Upper lobe of left lung (tissue), 6 donors: Measurements from ENCODE around the gene PSAPL1. TPM values are rescaled to one million over a fixed set of nuclear protein-coding genes. Genes with fewer than 3 reads are reported as not detected.

Experiments
- ATAC-seq, 2 donors: fragments of 200-7000 bp; cut with Tn5 transposase; one replicate each; pipeline ENCODE4 v1.9.1; 2022; ENCODE audit warnings: mild to moderate bottlenecking in 2 of 2, moderate library complexity in 2 of 2; ENCODE audit not compliant: low FRiP score in 2 of 2
- DNase-seq, 2 donors: peaks; one replicate each; pipeline ENCODE4 v3.0.0-alpha.2; 2019 to 2020
- H3K27ac ChIP-seq, 4 donors: fragments of 200-600 bp; sonication (generic); one replicate each; pipeline ENCODE4 v1.5.1; 2016 to 2019
- H3K27me3 ChIP-seq, 4 donors: fragments of 200-600 bp; sonication (generic); one replicate each; pipeline ENCODE4 v1.5.1; 2017 to 2019
- H3K36me3 ChIP-seq, 4 donors: fragments of 200-600 bp; sonication (generic); one replicate each; pipeline ENCODE4 v1.5.1; 2016 to 2019
- H3K4me1 ChIP-seq, 4 donors: fragments of 200-600 bp; sonication (generic); one replicate each; pipeline ENCODE4 v1.5.1; 2018 to 2019
- H3K4me3 ChIP-seq, 4 donors: fragments of 200-600 bp; sonication (generic); one replicate each; pipeline ENCODE4 v1.5.1; 2017 to 2019; ENCODE audit warnings: mild to moderate bottlenecking in 2 of 4, moderate library complexity in 1 of 4
- H3K9me3 ChIP-seq, 4 donors: fragments of 200-600 bp; sonication (generic); one replicate each; pipeline ENCODE4 v1.5.1; 2018 to 2019
- EP300 ChIP-seq, 4 donors: sonication (generic); formaldehyde crosslinking; IDR thresholded peaks; one replicate each; pipeline ENCODE4 v1.5.1; 2017; ENCODE audit warnings: antibody characterized with exemption in 4 of 4, control low read depth in 2 of 4
- POLR2A ChIP-seq, 4 donors: fragments of 450-650 bp; IDR thresholded peaks; one replicate each; pipeline ENCODE4 v1.5.1; 2016 to 2017; ENCODE audit warnings: antibody characterized with exemption in 4 of 4, mild to moderate bottlenecking in 2 of 4
- POLR2AphosphoS5 ChIP-seq, 2 donors: sonication (generic); formaldehyde crosslinking; IDR thresholded peaks; one replicate each; pipeline ENCODE4 v1.5.1; 2017; ENCODE audit warnings: antibody characterized with exemption in 2 of 2
- WGBS, 2 donors: methylation state at CpG; one replicate each; pipeline ENCODE4 v1.1.5; 2017 to 2018; 5-methylcytosine and 5-hydroxymethylcytosine counted together
- small RNA-seq, 4 donors: library from RNA; depleted of rRNA; stranded (forward); fragments of <200 nt; gene quantifications; one replicate each; pipeline ENCODE3, GENCODE V24; 2016
- total RNA-seq, 6 donors: library from RNA; depleted of rRNA in 4 of 6; stranded (reverse); fragments of >200 nt in 4 of 6; gene quantifications; one replicate each; pipeline versions ENCODE4 v1.1.0 to v1.2.1, GENCODE V29; 2016 to 2021
- TF ChIP-seq, protein P1 (sequence below), 6 experiments: fragments of 450-650 bp in 4 of 6; fragments of 200-600 bp in 2 of 6; sonication (generic) in 2 of 6; IDR thresholded peaks; one replicate each; pipeline ENCODE4 v1.5.1; 2016 to 2019; ENCODE audit warnings: antibody characterized with exemption in 6 of 6
- donor health status: DM: no; HTN: no; CAD: no; lungs with moderate emphysema.
- donor health status: DM: no; HTN: yes; CAD: no; lungs with severe emphysema.

Gene PSAPL1
- total RNA-seq, 6 donors from 2014 or later, result 0.20 to 0.61 (median 0.31) TPM; not detected in 3

DNA sequence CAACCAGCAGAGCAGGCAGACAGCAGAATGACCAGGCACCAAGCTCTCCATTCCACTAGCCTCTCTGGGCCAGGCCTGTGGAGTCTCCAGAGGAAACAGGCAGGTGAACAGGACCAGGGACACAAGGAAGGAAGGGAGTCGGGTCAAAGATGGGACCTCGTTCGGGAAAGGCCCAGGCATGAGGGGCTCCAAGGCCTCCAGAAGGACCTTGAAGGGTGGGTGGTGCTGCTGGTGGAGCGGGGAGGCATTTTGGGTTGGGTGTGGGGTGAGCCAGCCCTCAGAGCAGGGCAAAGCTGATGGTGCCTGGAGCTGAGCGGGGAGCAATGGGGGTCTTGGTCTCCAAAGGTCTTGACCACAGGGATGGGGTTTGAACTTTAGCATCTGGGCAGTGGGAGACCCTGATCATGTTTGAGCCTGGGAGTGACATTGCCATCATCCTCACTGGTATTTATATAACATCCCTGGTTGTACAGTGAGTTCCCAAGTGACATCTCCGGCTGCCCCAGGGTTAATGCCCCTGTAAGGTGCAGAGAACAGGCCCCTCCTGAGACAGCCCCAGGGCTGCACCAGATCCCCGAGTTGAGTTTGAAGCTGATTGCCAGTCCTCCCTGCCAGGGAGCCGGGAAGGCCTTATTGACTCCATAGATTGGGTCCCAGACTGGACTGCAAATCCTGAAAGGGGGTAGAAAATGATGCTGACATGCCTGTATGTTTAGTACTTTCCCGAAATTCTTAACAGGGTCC is 52.7 kb downstream of the PSAPL1 start:
- Histone ChIP-seq H3K27ac (no peak overlapping the region), H3K27me3 (no peaks in the 10 kb centered on the region), H3K9me3 (no peaks in the 10 kb centered on the region), H3K4me3 (no peak overlapping the region), H3K36me3 (no peaks in the 10 kb centered on the region), H3K4me1 (no peaks in the 10 kb centered on the region)
- TF ChIP-seq POLR2AphosphoS5 (IDR thresholded peaks at IDR 0.05), result no peak
- TF ChIP-seq EP300 (IDR thresholded peaks at IDR 0.05), result no peak
- no peak for TF ChIP-seq POLR2A (IDR thresholded peaks at IDR 0.05)
- TF ChIP-seq, protein P1, sequence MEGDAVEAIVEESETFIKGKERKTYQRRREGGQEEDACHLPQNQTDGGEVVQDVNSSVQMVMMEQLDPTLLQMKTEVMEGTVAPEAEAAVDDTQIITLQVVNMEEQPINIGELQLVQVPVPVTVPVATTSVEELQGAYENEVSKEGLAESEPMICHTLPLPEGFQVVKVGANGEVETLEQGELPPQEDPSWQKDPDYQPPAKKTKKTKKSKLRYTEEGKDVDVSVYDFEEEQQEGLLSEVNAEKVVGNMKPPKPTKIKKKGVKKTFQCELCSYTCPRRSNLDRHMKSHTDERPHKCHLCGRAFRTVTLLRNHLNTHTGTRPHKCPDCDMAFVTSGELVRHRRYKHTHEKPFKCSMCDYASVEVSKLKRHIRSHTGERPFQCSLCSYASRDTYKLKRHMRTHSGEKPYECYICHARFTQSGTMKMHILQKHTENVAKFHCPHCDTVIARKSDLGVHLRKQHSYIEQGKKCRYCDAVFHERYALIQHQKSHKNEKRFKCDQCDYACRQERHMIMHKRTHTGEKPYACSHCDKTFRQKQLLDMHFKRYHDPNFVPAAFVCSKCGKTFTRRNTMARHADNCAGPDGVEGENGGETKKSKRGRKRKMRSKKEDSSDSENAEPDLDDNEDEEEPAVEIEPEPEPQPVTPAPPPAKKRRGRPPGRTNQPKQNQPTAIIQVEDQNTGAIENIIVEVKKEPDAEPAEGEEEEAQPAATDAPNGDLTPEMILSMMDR (IDR thresholded peaks at IDR 0.05), result no peak
- 79 to 90% methylated on average over 8 to 9 of the region's 9 CpGs for WGBS, 2 donors
- ATAC-seq (peak in 1 of 2 donors; percentile 5), DNase-seq (peak in 1 of 2 donors; percentile 18)

DNA sequence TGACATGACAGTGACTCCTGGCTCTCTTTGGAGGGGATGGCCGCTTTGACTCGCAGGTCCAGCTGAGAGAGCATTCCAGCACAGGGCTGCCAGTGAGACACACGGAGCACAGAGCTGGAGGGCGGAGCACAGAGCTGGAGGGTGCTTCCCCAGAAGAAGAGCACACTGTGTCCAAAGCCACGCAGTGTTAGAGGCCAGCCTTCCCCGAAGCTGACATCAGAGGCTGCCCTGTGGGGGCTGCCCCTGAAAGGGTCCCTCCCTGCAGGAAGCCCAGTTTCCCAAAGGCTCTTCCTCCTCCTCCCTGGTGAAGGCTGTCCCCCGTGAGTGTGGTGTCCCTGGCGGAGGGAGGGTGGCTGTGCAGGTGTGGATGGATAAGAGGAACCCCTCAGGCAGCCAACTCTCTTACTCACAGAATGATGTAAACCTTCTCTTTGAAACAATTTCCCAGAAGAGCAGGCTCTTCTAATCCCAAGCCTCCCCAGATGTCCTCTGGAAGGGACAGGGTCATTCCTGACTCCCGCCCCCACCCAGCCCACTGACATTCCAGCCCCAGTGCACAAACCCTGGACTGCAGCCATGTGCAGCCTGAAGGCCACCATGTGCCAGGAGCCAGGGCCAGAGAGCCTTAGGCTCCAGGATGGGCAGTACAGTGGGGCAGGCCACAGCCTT is 53.4 kb downstream of the PSAPL1 start:
- H3K9me3 ChIP-seq, result no peaks in the 10 kb centered on the region
- H3K4me1 ChIP-seq, result no peaks in the 10 kb centered on the region
- no peak overlapping the region for H3K4me3 ChIP-seq
- TF ChIP-seq, protein P1 (IDR thresholded peaks at IDR 0.05), result no peak
- TF ChIP-seq POLR2A (IDR thresholded peaks at IDR 0.05), result no peak
- no peak for TF ChIP-seq POLR2AphosphoS5 (IDR thresholded peaks at IDR 0.05)
- no peak for TF ChIP-seq EP300 (IDR thresholded peaks at IDR 0.05)
- no peak overlapping the region for H3K27ac ChIP-seq
- DNase-seq (no peak), ATAC-seq (peak in 1 of 2 donors; percentile 67)
- no peaks in the 10 kb centered on the region for H3K36me3 ChIP-seq
- no peaks in the 10 kb centered on the region for H3K27me3 ChIP-seq
- 65 to 68% methylated on average over 4 to 9 of the region's 9 CpGs for WGBS, 2 donors

Small RNA genes within 50 kb of the gene (small RNA-seq; reads per million reads assigned to genes)
- 0 reads per million in 4 donors for gene MIR4274

Other genes with a start within 250 kb of the PSAPL1 start
- gene SORCS2, start 242.4 kb downstream of the PSAPL1 start, total RNA-seq, result 10 to 100 TPM in 2 of 6 donors, 1 to 10 TPM in 4; 2.2 to 28.3 (median 7.2) TPM